Panc1 (cell line): Measurements from ENCODE around the gene SEZ6L. TPM values are rescaled to one million over a fixed set of nuclear protein-coding genes. Genes with fewer than 3 reads are reported as not detected.

Source experiments
- ATAC-seq: fragments of 200-7000 bp; cut with Tn5 transposase; 2 replicates; pipeline ENCODE4 v1.9.1; 2020; ENCODE audit warnings: mild to moderate bottlenecking, moderate library complexity
- BruUV-seq: library from RNA; stranded (reverse); fragments of 400-500 nt; replicated peaks from 2 replicates; lab custom pipeline; 2021; lab: Mats Ljungman, UMichigan
- CTCF ChIA-PET: fragments of 300-600 bp; sonication (Branson Sonifier 250); formaldehyde crosslinking; loops from one replicate; lab custom pipeline; 2022; ENCODE audit warnings: antibody characterized with exemption; lab: Charles Lee
- POLR2A ChIA-PET: fragments of 300-600 bp; sonication (Branson Sonifier 250); formaldehyde crosslinking; loops from one replicate; lab custom pipeline; 2022; ENCODE audit warnings: antibody characterized with exemption; lab: Charles Lee
- DNase-seq: peaks from one replicate; pipeline ENCODE4 v3.0.0-alpha.2; 2010; ENCODE audit warnings: low read depth, low spot score
- H3K27ac ChIP-seq: 2 replicates; pipeline ENCODE4 v1.5.1; 2011; ENCODE audit warnings: mild to moderate bottlenecking, low read length, inconsistent platforms
- H3K27me3 ChIP-seq: fragments of 200-500 bp; sonication (Bioruptor generic); 2 replicates; pipeline ENCODE4 v1.6.0; 2014; ENCODE audit warnings: low read length, inconsistent platforms; ENCODE audit not compliant: control insufficient read depth, insufficient read depth
- H3K36me3 ChIP-seq: fragments of 200-500 bp; sonication (Bioruptor generic); 2 replicates; pipeline ENCODE4 v1.5.1; 2014; ENCODE audit warnings: inconsistent platforms, mild to moderate bottlenecking, low read length, moderate library complexity; ENCODE audit not compliant: control insufficient read depth, insufficient read depth
- H3K4me1 ChIP-seq: 2 replicates; pipeline ENCODE4 v1.5.1; 2011; ENCODE audit warnings: inconsistent platforms, mild to moderate bottlenecking, low read length, moderate library complexity; ENCODE audit not compliant: control insufficient read depth, insufficient read depth
- H3K4me3 ChIP-seq, 2 experiments: 2 replicates each; pipeline ENCODE4 v1.5.1; 2011 to 2012; ENCODE audit warnings: low read depth in 2 of 2, low read length in 2 of 2, mild to moderate bottlenecking in 2 of 2, inconsistent platforms in 1 of 2, moderate library complexity in 1 of 2
- H3K9me3 ChIP-seq: fragments of 200-500 bp; sonication (Bioruptor generic); 2 replicates; pipeline ENCODE4 v1.5.1; 2014; ENCODE audit warnings: low read depth, mild to moderate bottlenecking, inconsistent platforms, low read length, moderate library complexity; ENCODE audit not compliant: control insufficient read depth, insufficient read depth
- POLR2AphosphoS5 ChIP-seq: IDR thresholded peaks from 2 replicates; pipeline ENCODE4 v1.6.1; 2012; ENCODE audit warnings: mild to moderate bottlenecking, low read depth, low read length, moderate library complexity
- SIN3A ChIP-seq: IDR thresholded peaks from 2 replicates; pipeline ENCODE4 v1.6.1; 2012; ENCODE audit warnings: low read depth, mild to moderate bottlenecking, low read length, moderate library complexity, borderline replicate concordance; ENCODE audit not compliant: insufficient read depth
- TCF7L2 ChIP-seq: IDR thresholded peaks from 2 replicates; pipeline ENCODE4 v1.6.1; 2011; ENCODE audit warnings: mild to moderate bottlenecking, low read depth, low read length, inconsistent platforms
- in situ Hi-C: cut with HindIII; loops from 2 replicates; pipeline ENCODE4 v1.10.0; 2016; ENCODE audit warnings: low sequenced_read_pairs, low pct_unique_long_range_greater_than_20kb
- intact Hi-C: fragments of 100-400 bp; cut with micrococcal nuclease; formaldehyde crosslinking; loops from one replicate; pipeline ENCODE4 v1.10.0; 2022; ENCODE audit not compliant: unreplicated experiment
- total RNA-seq: library from RNA; stranded (reverse); gene quantifications from one replicate; pipeline ENCODE4 v1.2.1, GENCODE V29; 2021; ENCODE audit not compliant: unreplicated experiment
- TF ChIP-seq, protein P1 (sequence below): fragments of 450-650 bp; IDR thresholded peaks from 2 replicates; pipeline ENCODE4 v1.5.1; 2017; ENCODE audit warnings: mild to moderate bottlenecking
- TF ChIP-seq, protein P2 (sequence below), 2 experiments: IDR thresholded peaks; 2 replicates each; pipeline ENCODE4 v1.6.1; 2011 to 2012; ENCODE audit warnings: low read depth in 2 of 2, control low read depth in 1 of 2, low read length in 1 of 2, mild to moderate bottlenecking in 1 of 2, moderate library complexity in 1 of 2; ENCODE audit not compliant: insufficient read depth in 1 of 2

SEZ6L gene
- total RNA-seq, 1 experiment from 2014 or later, result not detected

DNA sequence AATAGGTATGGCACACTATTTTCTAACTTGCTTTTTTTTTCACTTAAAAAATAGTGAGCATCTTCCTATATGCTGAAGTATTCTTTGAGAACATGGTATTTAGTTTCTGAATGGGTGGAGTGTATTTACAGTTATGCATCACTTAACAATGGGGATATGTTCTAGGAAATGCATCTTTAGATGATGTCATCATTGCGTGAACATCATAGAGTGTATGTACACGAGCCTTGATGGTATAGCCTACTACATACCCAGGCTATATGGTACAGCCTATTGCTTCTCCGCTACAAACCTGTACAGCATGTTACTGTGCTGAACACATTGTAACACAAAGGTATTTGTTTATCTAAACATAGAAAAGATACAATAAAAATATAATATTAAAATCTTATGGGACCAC is 135.5 kb downstream of the SEZ6L start:
- CTCF ChIA-PET, result interaction anchor here (0.7 kb wide), 1 partner anchor 38 kb away, joined by 3 read pairs; no protein-coding TSS in a partner anchor
- no peaks in the 10 kb centered on the region for H3K9me3 ChIP-seq
- ATAC-seq (no peak), DNase-seq (no peak)
- TF ChIP-seq, protein P1, sequence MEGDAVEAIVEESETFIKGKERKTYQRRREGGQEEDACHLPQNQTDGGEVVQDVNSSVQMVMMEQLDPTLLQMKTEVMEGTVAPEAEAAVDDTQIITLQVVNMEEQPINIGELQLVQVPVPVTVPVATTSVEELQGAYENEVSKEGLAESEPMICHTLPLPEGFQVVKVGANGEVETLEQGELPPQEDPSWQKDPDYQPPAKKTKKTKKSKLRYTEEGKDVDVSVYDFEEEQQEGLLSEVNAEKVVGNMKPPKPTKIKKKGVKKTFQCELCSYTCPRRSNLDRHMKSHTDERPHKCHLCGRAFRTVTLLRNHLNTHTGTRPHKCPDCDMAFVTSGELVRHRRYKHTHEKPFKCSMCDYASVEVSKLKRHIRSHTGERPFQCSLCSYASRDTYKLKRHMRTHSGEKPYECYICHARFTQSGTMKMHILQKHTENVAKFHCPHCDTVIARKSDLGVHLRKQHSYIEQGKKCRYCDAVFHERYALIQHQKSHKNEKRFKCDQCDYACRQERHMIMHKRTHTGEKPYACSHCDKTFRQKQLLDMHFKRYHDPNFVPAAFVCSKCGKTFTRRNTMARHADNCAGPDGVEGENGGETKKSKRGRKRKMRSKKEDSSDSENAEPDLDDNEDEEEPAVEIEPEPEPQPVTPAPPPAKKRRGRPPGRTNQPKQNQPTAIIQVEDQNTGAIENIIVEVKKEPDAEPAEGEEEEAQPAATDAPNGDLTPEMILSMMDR, result no peak
- TF ChIP-seq, protein P2, sequence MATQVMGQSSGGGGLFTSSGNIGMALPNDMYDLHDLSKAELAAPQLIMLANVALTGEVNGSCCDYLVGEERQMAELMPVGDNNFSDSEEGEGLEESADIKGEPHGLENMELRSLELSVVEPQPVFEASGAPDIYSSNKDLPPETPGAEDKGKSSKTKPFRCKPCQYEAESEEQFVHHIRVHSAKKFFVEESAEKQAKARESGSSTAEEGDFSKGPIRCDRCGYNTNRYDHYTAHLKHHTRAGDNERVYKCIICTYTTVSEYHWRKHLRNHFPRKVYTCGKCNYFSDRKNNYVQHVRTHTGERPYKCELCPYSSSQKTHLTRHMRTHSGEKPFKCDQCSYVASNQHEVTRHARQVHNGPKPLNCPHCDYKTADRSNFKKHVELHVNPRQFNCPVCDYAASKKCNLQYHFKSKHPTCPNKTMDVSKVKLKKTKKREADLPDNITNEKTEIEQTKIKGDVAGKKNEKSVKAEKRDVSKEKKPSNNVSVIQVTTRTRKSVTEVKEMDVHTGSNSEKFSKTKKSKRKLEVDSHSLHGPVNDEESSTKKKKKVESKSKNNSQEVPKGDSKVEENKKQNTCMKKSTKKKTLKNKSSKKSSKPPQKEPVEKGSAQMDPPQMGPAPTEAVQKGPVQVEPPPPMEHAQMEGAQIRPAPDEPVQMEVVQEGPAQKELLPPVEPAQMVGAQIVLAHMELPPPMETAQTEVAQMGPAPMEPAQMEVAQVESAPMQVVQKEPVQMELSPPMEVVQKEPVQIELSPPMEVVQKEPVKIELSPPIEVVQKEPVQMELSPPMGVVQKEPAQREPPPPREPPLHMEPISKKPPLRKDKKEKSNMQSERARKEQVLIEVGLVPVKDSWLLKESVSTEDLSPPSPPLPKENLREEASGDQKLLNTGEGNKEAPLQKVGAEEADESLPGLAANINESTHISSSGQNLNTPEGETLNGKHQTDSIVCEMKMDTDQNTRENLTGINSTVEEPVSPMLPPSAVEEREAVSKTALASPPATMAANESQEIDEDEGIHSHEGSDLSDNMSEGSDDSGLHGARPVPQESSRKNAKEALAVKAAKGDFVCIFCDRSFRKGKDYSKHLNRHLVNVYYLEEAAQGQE (IDR thresholded peaks at IDR 0.05; ENCODE audit: insufficient read depth in 1 of 2, low read depth in 2 of 2, low read length in 1 of 2), result no peak
- TF ChIP-seq POLR2AphosphoS5 (no peak), TCF7L2 (no peak), SIN3A (no peak)
- BruUV-seq, result no TSS peak
- H3K27ac ChIP-seq, result no peak overlapping the region
- intact Hi-C loops (no loop called here), in situ Hi-C loops (no loop called here)
- no peaks in the 10 kb centered on the region for H3K4me1 ChIP-seq
- POLR2A ChIA-PET, result interaction anchor here (0.6 kb wide), 1 partner anchor 449 kb away, joined by 3 read pairs; no protein-coding TSS in a partner anchor
- peaks cover 2% of the 10 kb centered on the region; the same call in 1 of the 2 replicates for H3K27me3 ChIP-seq
- H3K36me3 ChIP-seq, result no peaks in the 10 kb centered on the region
- no peak overlapping the region for H3K4me3 ChIP-seq

GRCh38 chr22:26308467-26308866 is 139.2 kb downstream of the SEZ6L start:
- Histone ChIP-seq H3K9me3 (no peaks in the 10 kb centered on the region), H3K4me3 (no peak overlapping the region), H3K36me3 (no peaks in the 10 kb centered on the region), H3K4me1 (no peaks in the 10 kb centered on the region), H3K27me3 (peaks cover 2% of the 10 kb centered on the region; the same call in 1 of the 2 replicates), H3K27ac (no peak overlapping the region)
- in situ Hi-C loops (no loop called here), intact Hi-C loops (no loop called here)
- no peak for ATAC-seq
- BruUV-seq, result no TSS peak
- POLR2A ChIA-PET, result no interaction called here
- CTCF ChIA-PET, result no interaction called here
- no peak for TF ChIP-seq SIN3A
- TF ChIP-seq, protein P1, result no peak
- no peak for TF ChIP-seq TCF7L2
- no peak for TF ChIP-seq POLR2AphosphoS5
- TF ChIP-seq, protein P2 (IDR thresholded peaks at IDR 0.05; ENCODE audit: insufficient read depth in 1 of 2, low read depth in 2 of 2, low read length in 1 of 2), result no peak
- no peak for DNase-seq
